ENCODE data around the gene TRAF2.

Gene TRAF2

GRCh38 chr9:136937186-136938001 is 51.1 kb downstream of the TRAF2 start:
- DNase-seq (ENCODE audit: low read depth) = no peak

- DNase-seq (ENCODE audit: low read depth) = no peak
Observed at GRCh38 chr9:136939431-136939995, 53.2 kb downstream of the TRAF2 start.

- DNase-seq (ENCODE audit: low read depth) = no peak
Observed at GRCh38 chr9:136939996-136940525, 53.7 kb downstream of the TRAF2 start.

- DNase-seq (ENCODE audit: low read depth) = no peak
Observed at GRCh38 chr9:136940526-136941230, 54.4 kb downstream of the TRAF2 start.

GRCh38 chr9:136941231-136942111 is 55.2 kb downstream of the TRAF2 start:
- DNase-seq (ENCODE audit: low read depth) = no peak

GRCh38 chr9:136942112-136942880 is 56.0 kb downstream of the TRAF2 start:
- DNase-seq (ENCODE audit: low read depth) = no peak

- DNase-seq (ENCODE audit: low read depth) = no peak
Observed at GRCh38 chr9:136942881-136943230, 56.5 kb downstream of the TRAF2 start.

GRCh38 chr9:136943291-136944211 is 57.2 kb downstream of the TRAF2 start:
- no peak for DNase-seq (ENCODE audit: low read depth)

- no peak for DNase-seq (ENCODE audit: low read depth)
Observed at GRCh38 chr9:136944212-136944518, 57.8 kb downstream of the TRAF2 start.

- DNase-seq (ENCODE audit: low read depth) = peak; percentile 55
Observed at GRCh38 chr9:136944519-136945332, 58.4 kb downstream of the TRAF2 start, which contains the start of the genes C8G and FBXW5. TSS of gene C8G (plus strand) at chr9:136945243. CDS start at chr9:136945321, 78 bp downstream. TSS of gene FBXW5 (minus strand) at chr9:136944738. CDS start at chr9:136944083, 655 bp downstream.

- no peak for DNase-seq (ENCODE audit: low read depth)
Observed at GRCh38 chr9:136945333-136946227, 59.3 kb downstream of the TRAF2 start.

GRCh38 chr9:136946228-136947027 is 60.1 kb downstream of the TRAF2 start:
- DNase-seq (ENCODE audit: low read depth) = no peak

- DNase-seq (ENCODE audit: low read depth) = no peak
Observed at GRCh38 chr9:136947028-136947891, 60.9 kb downstream of the TRAF2 start.

GRCh38 chr9:136947955-136948510 is 61.7 kb downstream of the TRAF2 start:
- DNase-seq (ENCODE audit: low read depth) = peak; percentile 38

- DNase-seq (ENCODE audit: low read depth) = no peak
Observed at GRCh38 chr9:136949239-136949816, 63.0 kb downstream of the TRAF2 start.

Measured in HS-27A (cell line).